Measurements from ENCODE around the gene PRR14. TPM values are rescaled to one million over a fixed set of nuclear protein-coding genes. Genes with fewer than 3 reads are reported as not detected.

PRR14 gene
- total and polyA plus RNA-seq, 10 of the 15 experiments (the other 5 are each of a cell fraction or from before 2014, with no cell fraction given), result 2.5 to 66.8 (median 19.2) TPM

- no peak overlapping the region for H3K4me3 ChIP-seq
- no peak overlapping the region for H3K27ac ChIP-seq (ENCODE audit: control insufficient read depth, insufficient read depth)
- intact Hi-C loops (cut with micrococcal nuclease; ENCODE audit: unreplicated experiment) (loop anchor here (5.0 to 10.0 kb wide), 4 partner anchors 80 to 270 kb away; partner anchors contain the start of genes BCL7C, CFAP119, CTF1 and FBXL19), in situ Hi-C loops (cut with MboI) (loop anchor here (25.0 kb wide), 1 partner anchor 1232 kb away; no protein-coding TSS in a partner anchor)
- no TSS peak for BruUV-seq (replicated peaks)
- H3K27me3 ChIP-seq (replicated peaks in 1 of 2; ENCODE audit: control insufficient read depth in 2 of 2, insufficient read depth in 2 of 2, low read length in 1 of 2), result no peaks in the 10 kb centered on the region
- peaks cover 13 to 24% of the 10 kb centered on the region in 2 experiments for H3K36me3 ChIP-seq (ENCODE audit: control insufficient read depth in 2 of 2, insufficient read depth in 2 of 2, low read length in 1 of 2)
- no peaks in the 10 kb centered on the region for H3K9me3 ChIP-seq (replicated peaks; ENCODE audit: control insufficient read depth, insufficient read depth, low read length)
- no peak for FAIRE-seq
- no peak overlapping the region for H3K4me2 ChIP-seq (ENCODE audit: control insufficient read depth, insufficient read depth)
- RAD21 ChIA-PET (ENCODE audit: unreplicated experiment), result no interaction called here
- SMC1A ChIA-PET (ENCODE audit: uncharacterized antibody, unreplicated experiment), result interaction anchor here (1.0 kb wide), 1 partner anchor 38 kb away, joined by 3 read pairs; no protein-coding TSS in a partner anchor
- over 99% methylated on average over 15 of the region's 18 CpGs for WGBS (ENCODE audit: insufficient coverage, insufficient replicate concordance, low lambda C conversion rate, missing lambda C conversion rate)
- no peak for DNase-seq (ENCODE audit: low read depth, low spot score)
- ATAC-seq, result no peak
- peaks cover 27% of the 10 kb centered on the region for H3K79me2 ChIP-seq (ENCODE audit: control insufficient read depth, insufficient read depth, low read length)
- no peaks in the 10 kb centered on the region for H4K20me1 ChIP-seq (ENCODE audit: control insufficient read depth, insufficient read depth)
- no peak overlapping the region for H2AFZ ChIP-seq (ENCODE audit: control insufficient read depth, low read depth, low read length)
- CTCF ChIA-PET, result interaction anchor here (0.6 kb wide), 1 partner anchor 282 kb away, joined by 3 read pairs; no protein-coding TSS in a partner anchor
- H3K4me1 ChIP-seq (ENCODE audit: control insufficient read depth, insufficient read depth, low read length), result peaks cover 20% of the 10 kb centered on the region
- H3K9ac ChIP-seq (ENCODE audit: control insufficient read depth, insufficient read depth, low read length), result no peak overlapping the region
- POLR2A ChIA-PET, result interaction anchor here (0.5 to 1.1 kb wide), 2 partner anchors 11 to 39 kb away, joined by 4 read pairs; no protein-coding TSS in a partner anchor
- TF ChIP-seq USF1 (IDR thresholded peaks at IDR 0.05; ENCODE audit: borderline replicate concordance, extremely low read length, insufficient read depth, low read depth, low read length) (no peak), RELB (IDR thresholded peaks at IDR 0.05; ENCODE audit: low read depth) (no peak), NKRF (conservative IDR thresholded peaks at IDR 0.05) (no peak), NR2C2 (IDR thresholded peaks at IDR 0.05; ENCODE audit: borderline replicate concordance, control insufficient read depth, insufficient read length, low read depth) (no peak), ZNF24 (IDR thresholded peaks at IDR 0.05) (no peak), STAT1 (conservative IDR thresholded peaks at IDR 0.05) (no peak), ATF2 (IDR thresholded peaks at IDR 0.05; ENCODE audit: low read length) (no peak), ZNF384 (IDR thresholded peaks at IDR 0.05; ENCODE audit: borderline replicate concordance, low read depth, low read length) (no peak), RELA (IDR thresholded peaks at IDR 0.05; ENCODE audit: borderline replicate concordance, partially characterized antibody) (no peak), SUPT20H (IDR thresholded peaks at IDR 0.05; ENCODE audit: borderline replicate concordance, control insufficient read depth, low read depth, low read length) (no peak), KAT2A (conservative IDR thresholded peaks at IDR 0.05; ENCODE audit: control insufficient read depth, low read depth, low read length) (no peak), SMAD1 (IDR thresholded peaks at IDR 0.05; ENCODE audit: low read depth, partially characterized antibody) (no peak), RAD51 (IDR thresholded peaks at IDR 0.05) (no peak), ZBTB11 (CRISPR knock-in tag; IDR thresholded peaks at IDR 0.05) (no peak)
These were observed 4.1 kb downstream of the PRR14 start for GRCh38 chr16:30654856-30655255.
